Adipose tissue (tissue), 3 donors: Measurements from ENCODE around the gene NKAIN2. TPM values are rescaled to one million over a fixed set of nuclear protein-coding genes. Genes with fewer than 3 reads are reported as not detected.
"Not testable (repeated sequence)": the region's sequence is repeated elsewhere in the genome, so short reads cannot be mapped to it uniquely, and the experiment has no call there.

Experiments used
- H3K27ac ChIP-seq: one replicate; pipeline ENCODE4 v1.5.1; 2013; ENCODE audit warnings: low read depth, low read length
- WGBS, 3 donors: extraction: QIAGEN DNeasy Blood & Tissue Kit; methylation state at CpG; one replicate each; pipeline ENCODE4 v1.1.7; 2013; 5-methylcytosine and 5-hydroxymethylcytosine counted together
- polyA plus RNA-seq, 3 donors: library from polyadenylated mRNA; stranded (reverse); fragments of 200-250 nt; gene quantifications; one replicate each; pipeline ENCODE4 v1.2.3, GENCODE V29; 2013
- donor health status: healthy with polysubstance abuse.
- donor health status: Bipolar disorder and iron deficiency.
- donor health status: healthy.

Gene NKAIN2
- polyA plus RNA-seq, 3 donors: 0.07 to 0.67 TPM; not detected in 1

DNA sequence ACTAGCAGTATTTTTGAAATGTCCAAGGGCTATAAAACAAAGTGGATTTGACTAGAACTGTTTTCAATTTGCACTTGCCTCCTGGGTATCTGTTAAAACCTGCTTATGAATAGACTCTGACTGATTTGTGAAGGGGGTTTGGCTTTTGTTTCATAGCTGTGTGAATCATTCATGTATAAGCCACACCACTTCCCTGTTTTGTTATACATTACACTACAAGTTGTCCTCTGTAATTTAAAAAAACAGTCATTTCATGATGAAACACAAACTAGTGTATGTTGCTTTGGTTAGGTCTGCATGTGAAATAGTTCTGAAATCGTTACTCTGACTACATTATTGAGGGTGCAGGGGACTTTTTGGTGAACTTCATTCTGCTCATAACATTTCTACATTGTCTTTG lies 121.7 kb downstream of the NKAIN2 start:
- no peak overlapping the region for H3K27ac ChIP-seq
- 38 to 71% (median 41%) methylated on average over 1 of the region's 1 CpG for WGBS, 3 donors

DNA sequence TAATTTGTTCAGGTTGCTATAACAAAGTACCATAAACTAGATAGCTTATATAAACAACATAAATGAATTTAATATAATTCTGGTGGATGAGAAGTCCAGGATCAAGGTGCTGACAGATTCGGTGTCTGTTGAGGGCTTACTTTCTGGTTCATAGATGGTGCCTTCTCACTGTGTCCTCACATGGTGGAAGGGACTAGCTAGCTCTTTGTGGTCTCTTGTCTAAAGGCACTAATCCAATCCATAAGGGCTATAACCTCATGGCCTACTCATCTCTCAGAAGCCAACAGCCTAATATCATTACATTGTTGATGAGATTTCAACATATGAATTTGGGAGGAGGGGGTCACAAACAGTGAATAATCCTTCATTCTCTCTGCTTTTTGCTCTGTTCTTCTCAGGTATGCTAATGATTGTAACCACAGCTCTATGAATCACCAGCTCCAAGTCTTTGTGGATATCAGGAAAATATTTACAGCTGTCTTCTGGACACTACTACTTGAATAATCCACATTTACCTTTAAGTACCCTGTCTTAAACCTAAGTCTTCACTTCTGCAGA lies 122.3 kb downstream of the NKAIN2 start:
- WGBS, 3 donors: 84 to 94% (median 86%) methylated on average over 1 of the region's 1 CpG
- no peak overlapping the region for H3K27ac ChIP-seq

DNA sequence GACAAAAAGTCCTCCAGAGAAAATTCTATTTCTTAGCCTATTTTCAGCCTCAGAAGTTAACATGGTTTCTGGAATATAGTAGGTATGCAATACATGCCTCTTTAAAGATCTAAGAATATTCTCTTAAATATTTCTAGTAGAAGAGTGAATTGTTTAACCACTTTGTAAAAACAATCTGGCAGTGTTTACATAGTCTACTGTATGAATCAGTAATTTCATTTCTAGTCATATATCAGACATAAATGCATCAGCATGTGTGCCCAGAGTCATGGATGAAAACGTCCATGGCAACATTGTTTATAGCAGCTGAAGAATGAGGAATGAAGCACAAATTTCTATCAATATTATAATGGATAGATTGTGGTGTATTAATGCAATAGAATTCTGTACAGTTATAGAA lies 124.9 kb downstream of the NKAIN2 start:
- no peak overlapping the region for H3K27ac ChIP-seq
- WGBS, 3 donors: 34 to 43% (median 37%) methylated on average over 1 of the region's 1 CpG

DNA sequence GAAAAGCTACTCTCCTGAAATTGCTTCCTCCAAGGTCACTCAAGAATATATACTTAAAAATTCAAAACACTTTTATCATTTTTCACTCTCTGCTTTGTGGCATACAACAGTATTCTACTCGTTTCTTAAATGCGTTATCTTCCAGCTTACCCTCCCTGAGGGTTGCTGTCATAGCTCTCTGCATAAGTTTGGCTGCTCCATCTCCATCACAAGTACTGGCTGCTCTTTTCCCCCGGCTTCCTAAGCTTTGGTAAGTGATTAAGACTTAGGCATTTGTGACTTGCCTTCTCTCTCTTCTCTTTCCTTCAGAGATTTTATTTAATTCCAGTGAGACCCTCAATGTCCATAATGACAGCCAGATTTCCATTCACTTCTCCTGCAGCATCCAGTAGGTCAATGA lies 128.3 kb downstream of the NKAIN2 start:
- no peak overlapping the region for H3K27ac ChIP-seq
- 72 to 82% (median 81%) methylated on average over 3 of the region's 3 CpGs for WGBS, 3 donors

DNA sequence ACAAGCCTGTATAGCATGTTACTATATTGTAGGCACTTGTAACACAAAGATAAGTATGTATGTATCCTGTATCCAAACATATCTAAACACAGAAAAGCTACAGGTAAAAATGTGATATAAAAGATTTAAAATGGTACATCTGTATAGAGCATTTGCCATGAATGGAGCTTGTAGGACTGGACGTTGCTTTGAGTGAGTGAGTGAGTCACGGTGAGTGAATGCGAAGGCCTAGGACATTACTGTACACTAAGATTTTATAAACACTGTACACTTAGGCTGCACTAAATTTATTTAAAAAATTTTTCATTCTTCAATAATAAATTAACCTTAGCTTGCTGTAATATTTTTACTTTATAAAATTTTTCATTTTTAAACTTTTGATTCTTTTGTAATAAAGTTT lies 136.9 kb downstream of the NKAIN2 start:
- H3K27ac ChIP-seq: no peak overlapping the region
- WGBS, 3 donors: 91 to 95% (median 95%) methylated on average over 3 of the region's 3 CpGs

DNA sequence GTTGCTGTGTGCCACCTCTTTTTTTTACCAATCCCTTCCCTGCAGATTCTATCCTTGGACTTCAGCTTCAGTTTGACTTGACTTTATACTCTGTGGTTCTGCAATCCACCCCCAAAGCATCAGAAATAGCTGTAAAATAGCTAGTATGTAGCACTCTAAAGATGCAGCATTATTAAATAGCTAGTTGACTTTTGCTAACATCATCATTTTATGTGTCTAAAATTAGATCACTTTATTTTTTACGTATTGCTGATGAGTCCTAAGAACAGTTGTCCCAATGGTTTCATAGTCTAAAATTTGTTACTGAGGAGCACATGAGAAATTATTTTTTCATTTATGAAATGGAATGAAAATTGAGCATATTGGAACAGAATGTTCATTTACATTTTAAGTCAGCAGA lies 138.2 kb downstream of the NKAIN2 start:
- H3K27ac ChIP-seq: no peak overlapping the region
- WGBS, 3 donors: 69 to 83% (median 75%) methylated on average over 1 of the region's 1 CpG

DNA sequence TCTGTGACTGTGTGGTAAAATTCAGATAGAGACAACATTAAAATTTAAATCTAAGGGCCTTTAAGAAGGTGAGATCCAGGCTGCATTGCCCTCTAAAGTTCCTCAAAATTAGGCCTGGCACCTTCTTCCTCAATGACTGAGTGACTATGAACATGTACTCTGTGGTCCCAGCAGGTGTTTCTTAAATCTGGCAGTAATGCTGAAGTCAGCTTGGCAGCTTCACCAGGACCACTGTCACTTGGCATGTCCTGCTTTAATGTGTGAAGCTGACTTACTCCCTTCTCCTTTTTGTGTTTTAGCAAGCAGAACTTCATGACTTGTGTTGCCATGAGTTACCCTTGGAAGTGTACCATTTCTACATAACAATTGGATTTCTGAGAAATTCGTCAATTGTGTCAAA lies 141.7 kb downstream of the NKAIN2 start:
- H3K27ac ChIP-seq: no peak overlapping the region
- WGBS, 3 donors: 53 to 63% (median 54%) methylated on average over 1 of the region's 1 CpG

DNA sequence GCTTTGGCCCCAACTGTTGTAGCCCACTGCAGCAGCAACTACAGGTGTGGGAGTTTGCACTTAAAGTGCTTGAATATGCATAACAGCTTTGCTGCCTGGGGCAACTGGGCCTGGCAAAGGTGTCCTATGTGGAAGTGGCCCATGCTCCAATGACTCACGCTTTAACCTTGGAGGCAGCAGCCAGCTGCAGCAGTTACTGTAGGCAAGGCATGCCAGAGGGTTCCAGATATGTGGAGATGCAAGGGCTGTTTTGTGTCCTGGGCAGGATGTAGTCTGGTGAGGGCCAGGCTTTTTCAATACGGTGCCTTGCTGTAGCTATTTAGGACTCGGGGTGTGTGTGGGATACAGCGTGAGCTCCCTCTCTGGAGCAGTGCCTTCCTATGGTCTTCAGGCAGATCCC lies 150.3 kb downstream of the NKAIN2 start:
- WGBS, 3 donors: 93 to 96% (median 95%) methylated on average over 4 of the region's 4 CpGs
- H3K27ac ChIP-seq: no peak overlapping the region

DNA sequence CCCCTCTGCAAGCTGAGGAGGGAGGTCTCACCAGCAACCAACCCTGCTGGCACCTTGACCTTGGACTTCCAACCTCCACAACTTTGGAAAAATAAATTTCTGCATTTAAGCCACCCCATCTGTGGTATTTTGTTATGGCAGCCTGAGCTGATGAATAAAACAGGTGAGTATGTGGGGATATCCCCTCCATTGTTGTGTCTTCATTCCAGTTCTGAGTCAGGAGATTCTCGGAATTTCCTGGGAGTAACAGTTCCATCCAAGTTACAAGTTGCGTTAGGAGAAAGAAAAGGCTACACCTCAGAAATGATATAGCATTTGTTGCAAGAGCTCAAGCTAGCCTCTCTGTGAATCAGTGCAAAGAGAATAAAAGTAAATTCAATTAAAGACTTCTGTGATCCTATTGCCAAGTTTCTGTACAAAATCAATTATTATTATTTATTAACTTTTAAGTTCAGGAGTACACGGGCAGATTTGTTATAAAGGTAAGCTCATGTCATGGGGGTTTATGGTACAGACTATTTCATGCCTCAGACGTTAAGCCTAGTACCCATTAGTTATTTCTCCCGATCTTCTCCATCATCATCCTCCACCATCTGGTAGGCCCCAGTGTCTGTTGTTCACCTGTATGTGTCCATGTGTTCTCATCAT lies 153.0 kb downstream of the NKAIN2 start:
- no peak overlapping the region for H3K27ac ChIP-seq
- WGBS, 3 donors: 55 to 87% (median 83%) methylated on average over 5 of the region's 5 CpGs

DNA sequence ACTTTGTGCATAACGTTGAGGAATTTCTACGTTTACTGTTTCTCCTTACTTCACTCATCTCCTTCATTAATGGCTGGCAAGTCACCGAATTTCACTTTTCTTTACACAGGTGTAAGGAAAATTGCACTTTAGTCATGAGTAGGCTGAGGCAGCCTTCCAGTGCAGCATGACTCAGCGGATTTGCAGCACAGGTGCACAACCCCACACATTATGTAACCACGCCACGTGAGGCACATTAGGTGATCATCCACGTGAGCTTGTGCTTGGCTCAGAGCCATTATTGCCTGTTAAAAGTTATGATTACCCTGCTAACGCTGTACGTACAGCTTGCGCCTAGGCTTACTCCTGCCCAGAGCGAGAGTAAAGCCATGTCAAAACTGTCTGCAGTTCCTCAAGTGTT lies 158.8 kb downstream of the NKAIN2 start:
- H3K27ac ChIP-seq: no peak overlapping the region
- WGBS, 3 donors: 26 to 76% (median 72%) methylated on average over 11 of the region's 11 CpGs

DNA sequence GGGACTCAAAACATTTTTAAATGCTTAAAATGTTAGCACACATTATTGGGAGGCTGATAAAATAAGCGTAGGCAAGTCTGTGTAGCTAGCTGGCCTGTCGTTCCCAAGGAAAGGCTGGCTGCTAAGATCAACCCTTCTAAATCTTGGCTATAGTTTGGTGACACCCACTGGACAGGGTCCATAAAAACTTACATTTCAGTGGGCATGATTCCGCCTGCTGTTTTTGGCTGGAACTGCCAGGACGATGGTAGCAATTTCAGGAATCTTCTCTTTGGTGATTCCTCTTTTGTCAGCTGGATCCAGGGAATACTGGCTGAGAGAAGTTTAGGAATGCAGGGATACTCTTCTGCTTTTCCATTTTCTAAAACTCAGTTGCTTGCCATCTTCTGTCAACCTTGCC lies 162.2 kb downstream of the NKAIN2 start:
- no peak overlapping the region for H3K27ac ChIP-seq
- 55 to 73% (median 60%) methylated on average over 4 of the region's 4 CpGs for whole genome bisulfite sequencing, 3 donors

DNA sequence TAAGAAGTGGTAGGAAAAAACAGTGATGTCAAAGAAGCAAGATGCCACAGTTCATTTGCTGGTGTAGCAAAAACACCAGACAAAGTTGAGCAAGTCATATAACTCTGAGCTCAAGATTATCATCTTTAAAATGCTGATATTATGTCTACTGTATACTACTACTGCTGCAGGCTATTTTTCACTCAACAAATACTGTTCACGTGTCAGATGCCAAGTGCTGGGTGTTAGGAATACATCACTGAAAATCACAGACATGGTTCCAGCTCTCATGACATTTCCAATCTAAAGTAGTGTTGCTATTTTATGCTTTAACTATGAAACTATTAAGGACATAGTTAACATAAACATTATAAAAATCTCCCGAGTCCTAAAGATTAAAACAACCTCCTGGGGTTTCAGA lies 163.0 kb downstream of the NKAIN2 start:
- 37 to 52% (median 51%) methylated on average over 2 of the region's 2 CpGs for WGBS, 3 donors

DNA sequence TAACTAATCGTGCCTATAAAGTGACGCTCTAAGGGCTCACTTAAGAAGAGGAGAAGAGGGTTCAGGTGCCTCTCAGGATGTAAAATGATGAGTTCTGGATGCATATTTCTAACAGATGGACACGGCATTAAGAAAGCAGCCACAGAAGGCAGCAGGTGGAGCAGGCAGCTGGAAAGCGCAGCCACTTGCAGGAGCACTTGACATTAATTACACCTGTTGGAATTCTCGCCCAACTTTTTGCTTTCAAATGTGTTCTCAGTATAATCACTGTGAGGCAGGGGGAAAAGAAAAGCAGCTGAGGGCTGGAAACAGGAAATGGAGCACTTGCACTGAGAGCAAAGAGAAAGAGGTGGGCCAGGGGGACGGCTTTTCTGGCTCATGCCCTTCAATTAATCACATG lies 164.2 kb downstream of the NKAIN2 start:
- no peak overlapping the region for H3K27ac ChIP-seq
- WGBS, 3 donors: 30 to 49% (median 40%) methylated on average over 6 of the region's 6 CpGs

More for the DNA sequence above, 163.0 kb downstream of the NKAIN2 start:
- H3K27ac ChIP-seq: no peak overlapping the region

DNA sequence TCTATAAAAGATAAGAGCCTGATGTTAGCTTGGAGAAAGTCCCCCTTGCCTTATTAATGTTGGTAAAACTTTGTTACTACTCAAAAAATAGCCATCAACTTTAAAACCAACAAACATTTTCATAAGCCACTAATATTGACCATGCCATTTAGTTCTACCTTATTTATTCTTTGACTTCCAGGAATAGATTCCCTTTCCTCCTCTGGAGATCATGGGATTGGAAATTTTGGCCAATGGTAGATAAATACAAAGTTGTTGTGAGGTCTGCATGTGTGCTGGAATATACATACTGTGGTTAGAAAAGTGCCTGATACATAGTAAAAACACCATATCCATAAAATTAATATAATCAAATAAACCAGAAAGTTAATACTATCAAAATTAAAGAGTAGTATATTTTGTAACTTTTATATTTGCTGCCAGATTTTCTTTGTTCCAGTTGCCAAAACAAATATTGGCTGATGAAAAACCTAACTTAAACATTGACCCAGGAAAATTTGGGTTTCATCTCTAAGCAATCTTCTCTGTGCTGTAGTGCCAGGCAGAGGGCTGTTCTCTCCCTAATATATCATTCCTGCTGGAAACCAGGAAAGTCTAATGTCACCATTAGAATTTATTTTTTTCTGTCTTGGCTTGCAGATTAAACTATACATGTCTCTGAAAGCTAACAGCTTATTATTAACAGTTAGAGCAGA lies 169.1 kb downstream of the NKAIN2 start:
- no peak overlapping the region for H3K27ac ChIP-seq

DNA sequence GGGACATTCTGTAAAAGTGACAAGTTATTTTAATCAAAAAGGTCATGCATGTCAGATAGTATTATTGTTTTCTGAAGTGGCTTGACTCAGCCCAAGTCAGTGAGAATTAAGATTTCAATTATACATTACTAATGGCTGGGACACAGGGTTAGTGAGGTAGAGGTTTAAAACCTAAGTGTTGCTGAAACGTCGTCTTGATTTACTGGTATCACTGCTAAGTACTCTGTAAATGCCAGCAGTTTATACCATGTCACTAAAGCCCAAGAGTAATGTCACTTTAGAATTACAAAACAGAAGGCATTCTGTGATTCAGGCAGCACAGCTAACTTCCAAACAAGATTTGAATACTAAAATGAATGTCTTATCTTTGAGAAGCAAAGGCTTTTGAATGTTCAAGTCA lies 176.6 kb downstream of the NKAIN2 start:
- H3K27ac ChIP-seq: no peak overlapping the region
- 52 to 64% (median 61%) methylated on average over 2 of the region's 2 CpGs for WGBS, 3 donors

DNA sequence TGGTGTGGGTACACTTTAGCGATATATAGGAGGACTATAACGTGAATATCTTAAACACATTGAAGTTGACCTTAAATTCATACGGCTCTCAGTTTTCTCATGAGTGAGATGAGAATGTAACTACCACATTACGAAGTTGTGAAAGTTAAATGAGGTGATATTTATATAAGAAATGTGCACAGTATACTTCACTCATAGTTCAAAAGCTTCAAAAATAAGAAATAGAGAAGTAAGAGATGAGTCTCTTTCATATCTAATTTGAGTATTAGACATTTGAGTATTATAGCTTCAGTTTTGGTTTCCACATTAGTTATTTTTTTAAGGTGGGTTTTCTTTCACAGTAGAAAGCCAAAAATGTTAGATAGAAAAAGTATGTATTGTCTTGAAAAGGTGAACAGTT lies 183.3 kb downstream of the NKAIN2 start:
- WGBS, 3 donors: 91 to 94% (median 93%) methylated on average over 4 of the region's 4 CpGs
- H3K27ac ChIP-seq: no peak overlapping the region

DNA sequence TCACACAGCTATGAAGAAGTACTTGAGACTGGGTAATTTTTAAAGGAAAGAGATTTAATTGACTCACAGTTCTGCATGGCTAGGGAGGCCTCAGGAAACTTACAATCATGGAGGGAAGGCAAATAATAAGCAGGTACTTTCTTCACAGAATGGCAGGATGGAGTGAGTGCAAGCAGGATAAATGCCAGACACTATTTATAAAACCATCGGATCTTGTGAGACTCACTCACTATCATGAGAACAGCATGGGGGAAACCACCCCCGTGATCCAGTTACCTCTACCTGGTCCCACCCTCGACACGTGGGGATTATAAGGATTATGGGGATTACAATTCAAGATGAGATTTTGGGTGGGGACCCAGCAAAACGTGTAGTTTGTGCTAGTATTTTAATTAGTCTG lies 186.3 kb downstream of the NKAIN2 start:
- H3K27ac ChIP-seq: not testable (repeated sequence)
- 45 to 56% (median 48%) methylated on average over 5 of the region's 5 CpGs for WGBS, 3 donors

DNA sequence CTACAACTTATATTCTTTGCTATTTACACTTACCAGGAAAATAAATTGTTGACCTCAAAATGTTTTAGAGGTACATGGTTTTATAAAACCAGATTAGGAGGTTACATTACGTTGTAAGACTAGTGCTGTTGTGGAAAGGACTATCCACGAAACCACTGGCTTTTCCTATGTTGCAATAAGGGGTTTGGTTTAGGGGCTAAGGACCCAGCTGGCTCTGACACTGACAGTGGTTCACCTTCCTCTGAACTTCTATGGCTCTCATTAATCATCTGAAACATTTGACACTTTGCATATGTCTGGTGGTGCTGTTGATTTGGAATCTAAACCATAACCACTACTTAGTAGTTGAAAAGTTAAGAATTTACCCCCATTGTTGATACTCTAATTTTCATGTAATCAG lies 186.7 kb downstream of the NKAIN2 start:
- 45 to 85% (median 46%) methylated on average over 2 of the region's 2 CpGs for WGBS, 3 donors
- H3K27ac ChIP-seq: no peak overlapping the region

DNA sequence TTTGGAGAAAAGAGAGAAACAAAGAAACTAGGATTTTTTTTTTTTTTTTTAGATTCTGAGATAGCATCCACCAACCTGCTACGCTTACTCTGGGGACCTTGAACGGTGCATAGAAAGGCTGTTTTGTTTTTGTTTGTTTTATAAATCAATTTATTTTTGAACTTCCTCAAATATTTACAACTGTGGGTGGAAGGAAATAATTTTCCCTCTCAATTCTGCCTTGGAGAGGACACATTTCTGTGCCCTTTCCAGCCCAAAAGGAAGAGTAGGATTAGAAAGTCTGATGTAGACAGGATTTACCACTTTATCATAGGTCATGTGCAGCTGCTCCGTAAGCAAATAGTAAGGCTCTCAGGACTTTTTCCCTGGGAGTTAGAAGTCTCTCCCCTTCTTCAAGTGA lies 190.5 kb downstream of the NKAIN2 start:
- no peak overlapping the region for H3K27ac ChIP-seq
- WGBS, 3 donors: 26 to 76% (median 71%) methylated on average over 3 of the region's 3 CpGs
